COLO829 (cell line): Measurements from ENCODE around the gene MTM1.
A peak's percentile ranks its signal among the peaks of the same experiment; 100 is the strongest.

Experiments used
- DNase-seq: peaks from one replicate; pipeline ENCODE4 v3.0.0; 2012; ENCODE audit warnings: low spot score

Gene MTM1

DNA sequence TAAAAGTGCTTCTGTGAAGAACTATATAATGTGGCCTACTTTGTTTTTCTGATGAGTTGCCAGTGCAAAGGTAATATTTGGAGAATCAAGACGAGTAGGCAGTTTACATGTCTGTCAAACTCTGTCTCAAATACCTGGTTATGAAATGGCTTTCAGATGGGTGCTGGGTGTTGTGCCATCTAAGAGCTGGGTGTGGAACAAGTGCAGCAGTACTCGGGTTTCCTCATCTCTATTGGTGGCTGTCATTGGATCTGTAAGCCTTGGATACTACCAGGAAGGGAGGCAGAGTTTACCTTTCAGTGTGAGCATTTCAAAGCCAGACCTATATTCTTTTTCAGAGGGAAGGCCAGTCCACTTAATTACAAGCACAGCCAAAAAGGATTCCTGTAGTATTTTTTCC lies 37.2 kb downstream of the MTM1 start:
- DNase-seq: no peak

DNA sequence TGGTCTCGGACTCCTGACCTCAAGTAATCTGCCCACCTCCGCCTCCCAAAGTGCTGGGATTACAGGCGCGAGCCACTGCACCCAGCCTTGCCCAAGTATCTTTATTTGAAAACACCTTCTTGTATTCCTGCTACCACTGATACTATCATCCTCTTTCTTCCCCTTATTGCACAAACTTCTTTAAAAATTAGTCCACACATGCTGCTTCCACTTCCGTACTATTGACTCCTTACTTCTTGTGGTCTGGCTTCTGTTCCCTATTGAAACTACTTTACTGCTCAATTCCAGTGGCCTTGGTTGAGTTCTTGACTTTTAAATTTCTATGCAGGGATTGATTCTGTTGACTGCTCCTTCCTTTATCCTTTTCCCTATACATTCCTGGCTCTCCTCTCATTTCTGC lies 38.8 kb downstream of the MTM1 start:
- no peak for DNase-seq

DNA sequence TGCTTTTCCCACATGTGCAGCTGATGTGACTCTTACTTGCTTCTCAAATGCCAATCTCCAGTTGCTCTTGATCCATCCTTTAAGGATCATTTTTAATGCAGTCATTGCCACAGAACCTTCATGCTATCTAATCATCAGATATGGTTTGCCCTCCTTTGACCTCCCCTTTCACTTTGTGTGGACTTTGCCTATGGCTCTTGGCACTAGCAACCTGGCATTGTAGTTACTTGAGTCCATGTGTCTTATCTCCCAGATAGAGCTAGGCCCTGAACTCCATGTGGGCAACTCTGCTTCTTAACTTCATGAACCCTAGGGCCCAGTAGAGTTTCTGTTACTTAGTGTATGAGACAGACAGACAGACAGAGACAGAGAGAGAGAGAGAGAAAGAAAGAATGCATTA lies 41.6 kb downstream of the MTM1 start:
- DNase-seq: no peak

DNA sequence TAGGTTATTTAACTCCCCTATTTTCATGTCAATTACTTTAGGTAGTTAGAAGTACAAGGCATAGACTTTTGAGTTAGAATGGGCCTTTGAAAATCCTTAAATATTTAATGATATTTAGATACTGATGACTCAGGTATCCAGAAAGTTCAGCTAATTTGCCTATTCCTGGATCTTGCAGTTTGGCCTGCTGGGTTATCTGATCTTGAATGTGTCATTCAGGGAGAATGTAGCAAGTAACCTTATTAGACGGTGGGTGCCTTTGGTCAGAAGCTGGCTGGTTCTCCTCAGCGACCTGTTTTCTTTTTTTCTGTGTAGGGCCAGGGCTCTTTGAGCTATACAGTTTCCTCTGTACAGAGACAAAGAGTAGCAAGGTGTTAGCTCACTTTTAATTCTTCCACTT lies 42.0 kb downstream of the MTM1 start:
- no peak for DNase-seq

DNA sequence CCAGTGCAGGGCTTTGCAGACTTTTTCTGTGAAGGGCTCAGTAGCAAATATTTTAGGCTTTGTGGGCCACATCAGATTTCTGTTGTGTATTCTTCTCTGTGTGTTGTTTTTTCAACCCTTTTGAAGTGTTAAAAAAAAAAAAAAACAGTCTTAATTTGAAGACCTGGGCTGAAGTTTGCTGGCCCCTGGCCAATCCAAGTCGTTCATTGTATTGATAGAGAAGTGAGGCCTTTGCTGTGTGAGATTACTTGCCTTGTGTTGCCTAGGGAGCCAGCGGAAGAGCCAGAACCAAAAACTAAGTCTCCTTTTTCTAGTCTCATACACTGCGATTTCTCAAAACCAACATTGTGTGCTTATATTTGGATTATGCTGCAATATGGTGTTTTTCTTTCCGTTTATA lies 46.9 kb downstream of the MTM1 start:
- no peak for DNase-seq

DNA sequence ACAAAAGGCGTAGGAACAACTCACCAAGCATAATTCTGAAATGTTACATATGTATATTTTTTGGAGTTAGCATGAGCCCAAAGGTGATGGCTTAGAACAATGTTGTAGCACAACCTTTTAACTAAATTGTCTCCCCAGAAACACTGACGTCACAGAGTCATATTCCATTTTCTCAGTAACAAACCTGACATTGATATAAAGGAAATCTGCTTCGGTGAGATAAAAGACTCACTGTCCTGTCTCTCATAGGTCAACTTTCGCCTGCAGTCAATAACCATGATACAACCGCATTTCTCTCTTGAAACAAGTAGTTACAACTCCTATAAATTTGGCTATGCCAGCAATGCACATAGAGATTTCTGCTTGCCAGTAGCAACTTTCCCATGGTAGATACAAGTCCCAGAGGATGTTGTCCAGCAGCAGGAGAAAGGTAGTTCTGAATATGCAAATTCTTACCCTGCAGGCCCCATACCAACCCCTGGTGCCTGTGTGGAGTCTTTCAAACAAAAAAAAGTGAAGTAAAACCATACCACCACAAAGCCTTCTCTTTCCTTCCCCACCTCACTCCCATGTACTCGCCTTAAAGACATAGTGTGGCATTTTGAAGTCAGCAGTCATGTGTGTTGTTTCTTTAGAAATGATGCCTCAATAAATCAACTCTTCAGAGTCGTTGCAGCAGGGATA lies 47.9 kb downstream of the MTM1 start:
- DNase-seq: no peak

DNA sequence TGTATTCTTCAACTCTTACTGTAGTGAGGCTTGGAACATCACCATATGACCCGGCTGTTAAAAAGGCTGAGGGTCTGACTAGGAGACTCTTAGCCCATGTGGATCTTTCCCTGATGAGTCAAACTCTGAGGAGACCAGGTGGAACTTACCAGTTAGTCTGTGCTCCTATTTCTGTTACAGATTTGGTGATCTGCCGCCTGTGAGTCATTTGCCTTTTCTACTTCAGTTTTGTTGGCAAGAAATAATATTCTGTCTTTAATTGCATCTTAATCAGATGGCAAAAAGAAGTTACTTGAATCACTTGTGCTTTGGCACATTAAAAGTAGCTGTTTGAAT lies 48.4 kb downstream of the MTM1 start:
- DNase-seq: no peak

DNA sequence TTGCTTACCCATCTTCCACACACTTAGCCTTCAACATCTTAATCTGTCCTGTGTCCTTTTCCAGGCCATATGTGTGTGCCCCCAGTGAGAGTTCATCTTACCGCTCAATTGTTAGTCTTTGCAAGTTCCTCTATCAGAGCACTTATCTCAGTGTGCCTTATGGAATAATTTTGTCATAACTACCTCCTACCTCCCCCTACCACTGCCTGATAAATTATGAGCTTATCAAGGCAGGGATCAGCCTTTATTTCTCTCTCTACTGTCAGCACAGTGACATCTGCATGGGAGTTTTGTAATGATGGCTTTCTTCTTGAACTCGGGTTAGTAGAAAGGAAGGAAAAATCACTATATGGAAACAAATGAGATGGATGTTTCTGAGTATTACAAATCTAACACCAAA lies 53.2 kb downstream of the MTM1 start:
- no peak for DNase-seq

DNA sequence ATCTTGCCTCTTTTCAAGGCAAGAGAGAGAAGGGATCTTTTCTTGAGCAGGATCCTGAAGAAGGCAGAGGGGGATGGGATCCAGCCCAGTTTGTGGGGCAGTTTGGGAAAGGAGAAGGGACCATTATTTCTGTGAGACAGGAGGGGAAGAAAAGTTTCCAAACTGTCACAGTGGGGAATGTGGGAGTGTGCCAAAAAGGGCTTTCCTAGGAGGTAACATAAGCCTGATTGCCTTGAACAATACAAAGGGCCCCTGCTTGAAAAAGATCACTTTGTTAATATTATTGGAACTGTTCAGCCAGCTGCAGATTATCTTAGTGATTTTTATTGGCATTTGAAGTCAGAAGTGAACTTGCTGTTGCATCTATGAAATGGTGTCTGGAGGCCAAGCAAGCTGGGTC lies 55.2 kb downstream of the MTM1 start:
- no peak for DNase-seq

DNA sequence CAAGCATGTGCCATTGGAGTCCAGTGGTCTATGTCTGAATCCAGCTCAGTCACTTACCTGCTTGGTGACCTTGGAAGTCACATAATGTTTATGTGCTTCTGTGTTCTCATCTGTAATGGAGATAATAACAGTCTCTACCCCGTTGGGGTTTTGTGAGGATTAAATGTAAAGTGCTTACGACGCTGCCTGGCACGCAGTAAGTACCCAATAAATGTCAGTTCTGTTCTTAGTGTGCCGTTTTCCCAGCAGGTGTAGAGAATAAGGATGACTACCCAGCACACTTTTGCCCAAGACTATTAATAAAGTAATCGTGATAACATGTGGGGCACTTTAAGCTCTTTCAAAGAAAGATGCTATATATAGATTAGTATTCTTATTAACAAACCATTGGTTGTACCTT lies 56.7 kb downstream of the MTM1 start:
- DNase-seq: no peak

DNA sequence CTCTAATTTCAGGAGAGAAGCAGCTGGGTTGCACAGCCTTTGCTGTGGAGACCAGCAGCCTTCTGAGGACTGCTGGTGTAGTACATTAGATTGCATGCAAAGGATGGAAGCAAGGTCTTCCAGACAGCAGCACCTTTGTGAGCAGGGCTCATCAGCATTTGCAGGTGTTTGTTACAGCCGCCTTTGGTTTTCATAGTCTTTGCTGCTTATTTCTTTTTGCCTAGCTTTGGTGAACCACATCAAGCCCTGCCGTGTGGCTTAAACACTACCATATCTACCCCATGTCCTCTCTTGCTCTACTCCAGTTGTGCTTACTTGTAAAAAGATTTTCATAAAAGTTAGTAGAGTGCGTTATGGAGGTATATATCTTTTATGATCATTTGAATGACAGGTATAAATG lies 57.5 kb downstream of the MTM1 start:
- DNase-seq: no peak

DNA sequence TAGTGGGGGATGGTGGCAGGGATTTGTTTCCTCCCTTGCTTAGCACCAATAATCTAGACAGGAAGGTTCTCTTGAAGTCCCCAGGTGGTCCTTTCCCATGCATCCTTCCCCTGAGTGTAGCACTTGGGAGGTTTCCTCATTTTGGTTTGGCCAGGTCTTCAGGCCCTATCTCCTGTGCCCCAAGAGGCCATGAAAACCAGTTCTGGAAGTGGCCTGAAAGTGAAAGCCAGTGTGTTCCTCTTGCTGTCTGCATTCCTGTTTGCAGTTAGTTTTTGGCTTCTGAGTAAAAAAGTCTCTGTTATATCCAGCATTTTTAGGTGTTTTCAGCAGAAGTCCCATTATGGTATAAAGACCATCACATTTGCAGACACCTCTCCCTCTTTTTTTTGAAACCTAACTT lies 59.5 kb downstream of the MTM1 start:
- DNase-seq: no peak

DNA sequence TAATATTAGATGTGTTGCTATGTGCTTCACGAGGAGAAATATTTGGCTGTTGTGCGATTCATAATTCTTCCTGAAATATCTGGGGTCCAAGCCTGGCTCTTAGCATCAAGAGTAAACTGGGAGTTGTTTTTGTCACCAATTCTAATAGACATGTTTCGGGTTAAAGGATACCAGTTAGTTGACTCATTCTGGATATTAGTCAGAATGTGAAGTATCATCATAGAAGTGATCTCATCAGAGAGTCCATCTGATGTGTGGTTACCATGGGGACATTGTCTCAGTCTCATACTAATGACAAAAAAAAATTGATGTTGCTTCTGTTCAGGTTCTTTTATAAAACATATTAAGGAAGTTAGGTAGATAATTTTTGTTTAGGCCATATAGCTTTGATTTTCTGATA lies 67.5 kb downstream of the MTM1 start:
- peak; percentile 22 for DNase-seq

DNA sequence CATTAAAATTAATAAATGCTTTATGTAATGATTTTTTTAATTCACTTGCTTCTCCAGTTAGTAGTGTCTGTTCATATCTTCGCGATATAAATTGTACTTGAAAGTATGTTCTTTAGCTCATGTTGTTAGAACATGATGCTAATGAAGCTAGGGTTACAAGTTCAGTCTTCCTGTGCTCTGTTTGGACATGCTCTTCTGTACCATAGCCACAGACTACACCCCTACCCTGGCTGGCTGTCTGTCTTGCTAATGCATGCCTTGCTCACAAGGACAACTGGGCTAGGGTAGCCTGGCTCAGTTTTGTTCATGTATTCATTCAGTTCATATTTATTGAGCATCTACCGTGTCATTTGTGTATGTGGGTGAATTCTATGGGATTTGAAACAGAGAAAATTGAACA lies 74.0 kb downstream of the MTM1 start:
- no peak for DNase-seq

DNA sequence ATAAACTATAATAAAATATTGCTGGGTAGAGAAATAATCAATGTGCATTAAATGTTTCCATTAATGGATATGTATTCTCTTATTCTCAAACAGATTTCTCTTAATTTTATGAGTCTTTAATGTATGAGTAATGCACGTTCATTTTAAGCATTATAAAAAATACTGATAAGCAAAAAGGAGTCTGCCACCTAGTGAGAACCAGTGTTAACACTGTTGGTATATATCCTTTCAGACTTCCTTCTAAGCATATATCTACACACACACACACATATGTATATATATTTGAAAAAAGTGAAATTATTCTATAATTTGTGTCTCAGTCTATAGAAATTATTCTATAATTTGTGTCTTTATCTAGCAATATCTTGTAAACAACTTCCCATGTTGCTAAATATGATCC lies 74.8 kb downstream of the MTM1 start:
- DNase-seq: no peak

DNA sequence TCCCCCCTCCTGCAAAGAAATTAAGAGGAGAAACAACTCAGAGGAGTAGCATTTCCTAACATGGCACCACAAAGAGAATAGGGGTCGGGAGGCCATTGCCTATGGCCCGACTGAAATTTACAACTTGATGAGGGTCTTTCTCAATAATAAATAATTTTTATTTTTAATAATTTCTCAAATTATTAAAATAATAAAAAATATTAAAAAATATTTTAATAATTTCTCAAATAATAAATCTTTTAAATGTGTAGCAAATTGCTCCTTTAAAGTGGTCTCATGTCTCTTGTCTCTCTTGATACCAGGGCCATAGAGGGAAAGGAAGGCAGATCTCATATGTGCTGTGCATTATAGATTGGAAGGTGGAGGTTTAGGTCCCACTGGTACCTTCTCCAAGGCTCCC lies 75.5 kb downstream of the MTM1 start:
- no peak for DNase-seq

DNA sequence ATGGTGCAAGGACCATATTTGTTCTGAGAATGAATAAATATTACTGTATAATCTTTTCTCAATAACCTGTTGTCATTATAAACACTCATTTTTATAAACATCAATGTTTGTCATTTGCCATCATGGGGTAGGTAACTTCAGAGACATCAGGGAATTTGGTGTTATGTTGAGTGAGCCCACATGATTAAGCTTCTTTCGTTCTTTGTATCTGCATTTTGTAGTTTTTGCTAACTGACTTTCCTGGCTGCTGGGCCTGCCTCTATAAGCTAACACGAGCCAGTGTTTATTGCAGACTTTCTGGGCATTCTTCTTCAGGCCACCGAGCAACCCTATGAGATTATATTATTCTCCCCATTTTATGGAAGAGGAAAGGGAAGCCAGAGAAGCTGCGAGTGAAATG lies 76.0 kb downstream of the MTM1 start:
- no peak for DNase-seq

DNA sequence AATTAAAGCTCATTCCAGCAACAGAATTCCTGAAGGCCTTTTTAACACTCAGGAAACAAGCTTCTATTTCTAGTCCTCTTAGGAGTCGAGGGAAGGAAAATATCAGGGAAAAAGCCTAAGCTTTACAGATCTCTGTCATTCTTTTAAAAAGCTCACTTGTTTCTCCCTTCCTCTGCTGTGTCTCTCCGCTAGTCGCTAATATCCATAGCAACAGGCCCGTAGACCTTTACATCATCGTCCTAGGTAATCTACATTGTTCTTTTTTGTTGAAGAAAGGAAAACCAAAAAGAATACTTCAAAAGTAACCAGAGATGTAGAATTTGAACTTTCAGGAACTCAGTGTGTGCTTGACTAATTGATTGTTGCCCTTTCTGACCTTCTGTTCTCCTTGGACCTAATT lies 78.9 kb downstream of the MTM1 start:
- no peak for DNase-seq

DNA sequence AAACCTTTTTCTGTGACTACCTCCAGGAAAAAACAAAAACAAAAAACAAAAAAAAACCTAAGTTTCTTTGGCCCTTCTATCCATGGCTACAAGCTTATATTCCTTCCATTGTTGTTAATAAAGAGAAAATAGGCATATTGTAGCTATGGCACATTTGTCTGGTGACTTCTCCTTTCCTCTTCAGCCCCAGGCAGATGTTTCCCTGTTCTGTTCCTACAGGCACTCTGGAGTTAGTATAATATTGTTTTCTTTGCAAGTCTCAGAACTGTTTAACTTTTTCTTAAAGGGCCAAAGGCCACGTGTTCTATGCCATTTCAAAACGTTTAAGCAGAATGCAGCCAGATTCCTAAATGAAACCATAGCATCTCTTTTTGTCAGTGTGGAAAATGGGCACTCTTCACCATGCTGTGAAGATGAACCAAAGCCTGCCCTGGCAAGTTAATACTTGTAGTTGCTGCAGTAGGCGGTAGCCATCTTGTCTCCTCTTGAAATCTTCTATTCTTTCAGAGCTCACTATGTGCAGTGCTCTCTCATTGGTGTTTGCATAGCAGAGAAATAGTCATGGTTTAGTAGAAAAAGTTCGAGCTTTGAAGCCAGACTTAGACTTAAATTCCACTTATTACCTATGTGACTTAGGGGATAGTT lies 80.0 kb downstream of the MTM1 start:
- DNase-seq: no peak

DNA sequence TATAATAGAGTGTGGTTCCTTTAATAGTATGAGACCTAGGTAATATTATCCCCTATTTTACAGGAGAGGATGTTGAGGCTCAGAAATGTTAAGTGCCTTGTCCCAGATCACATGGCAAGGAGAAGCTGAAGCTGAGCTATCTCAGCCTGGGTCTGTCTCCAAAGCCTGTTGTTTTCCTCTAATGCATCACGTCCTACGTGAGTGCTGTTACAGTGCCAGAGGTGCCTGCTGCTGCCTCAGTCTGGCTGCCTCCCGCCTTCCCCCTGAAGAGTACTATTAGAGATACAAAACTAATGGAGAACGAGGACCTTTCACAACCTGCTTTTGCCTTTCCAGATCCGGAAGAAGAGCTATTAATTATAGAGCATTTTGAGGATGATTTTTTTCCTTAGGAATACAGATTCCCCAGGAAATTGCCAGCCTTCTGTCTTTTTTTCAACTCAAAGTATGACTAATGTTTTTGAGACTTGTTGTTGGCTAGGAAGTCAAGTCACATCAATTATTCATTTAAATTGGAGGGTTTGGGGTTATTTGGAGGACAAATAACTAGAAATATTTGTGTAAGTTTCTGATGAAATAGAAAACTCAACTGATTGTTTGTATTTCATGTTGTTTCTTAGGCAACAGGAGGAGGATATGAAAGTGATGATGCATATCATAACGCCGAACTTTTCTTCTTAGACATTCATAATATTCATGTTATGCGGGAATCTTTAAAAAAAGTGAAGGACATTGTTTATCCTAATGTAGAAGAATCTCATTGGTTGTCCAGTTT lies 80.9 kb downstream of the MTM1 start:
- peak; percentile 14 for DNase-seq

DNA sequence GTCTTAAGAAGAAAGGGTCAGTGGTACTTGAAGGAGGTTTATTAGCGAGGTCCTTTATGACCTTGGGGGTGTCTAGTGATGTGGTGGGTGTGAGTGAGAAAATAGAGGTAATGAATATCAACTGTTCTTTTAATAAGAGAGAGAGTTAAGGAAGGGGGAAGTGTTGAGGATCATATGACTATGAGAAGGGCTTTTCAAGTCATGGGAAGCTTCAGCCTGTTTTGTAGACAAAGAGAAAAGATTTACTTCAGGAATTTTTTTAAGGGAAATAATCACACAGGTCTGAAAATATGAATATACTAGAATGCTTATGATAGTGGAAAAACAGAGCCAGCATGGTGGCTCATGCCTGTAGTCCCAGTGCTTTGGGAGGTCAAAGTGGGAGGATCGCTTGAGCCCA lies 83.5 kb downstream of the MTM1 start:
- DNase-seq: no peak

DNA sequence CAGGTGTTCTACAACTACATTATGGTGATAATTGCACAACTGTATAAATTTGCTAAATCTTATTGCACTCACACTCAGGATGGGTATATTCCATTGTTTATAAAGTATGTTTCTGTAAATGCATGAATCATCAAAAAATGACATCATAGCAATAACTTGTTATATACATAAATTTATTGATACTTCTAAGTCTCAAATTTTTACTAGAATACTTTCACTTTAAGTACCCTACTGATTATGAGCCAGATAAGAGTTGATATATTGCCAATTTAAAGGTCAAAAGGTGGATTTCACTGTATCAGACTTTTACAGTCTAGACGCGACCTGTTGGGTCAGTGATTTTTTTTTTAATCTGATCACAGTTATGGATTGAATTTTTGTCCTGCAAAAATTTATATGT lies 87.4 kb downstream of the MTM1 start:
- DNase-seq: no peak

DNA sequence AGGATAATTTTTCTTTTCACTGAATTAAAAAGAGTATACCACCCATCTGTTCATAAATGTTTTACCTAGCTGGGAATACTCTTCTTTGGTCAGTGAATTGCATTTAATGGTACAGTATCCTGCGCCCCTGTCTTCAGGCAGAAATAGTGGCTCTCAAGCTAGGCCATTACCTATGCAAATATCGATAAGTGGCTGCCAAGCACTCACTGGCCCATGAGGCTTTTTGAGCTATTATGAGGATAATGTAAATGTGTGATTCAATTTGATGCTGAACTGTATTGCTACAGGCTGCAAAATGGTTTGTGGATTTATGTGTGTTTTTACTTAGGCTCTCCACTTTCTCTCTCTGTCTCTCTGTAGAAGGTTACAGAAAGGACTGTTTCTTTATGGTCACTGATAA lies 94.7 kb downstream of the MTM1 start:
- no peak for DNase-seq

DNA sequence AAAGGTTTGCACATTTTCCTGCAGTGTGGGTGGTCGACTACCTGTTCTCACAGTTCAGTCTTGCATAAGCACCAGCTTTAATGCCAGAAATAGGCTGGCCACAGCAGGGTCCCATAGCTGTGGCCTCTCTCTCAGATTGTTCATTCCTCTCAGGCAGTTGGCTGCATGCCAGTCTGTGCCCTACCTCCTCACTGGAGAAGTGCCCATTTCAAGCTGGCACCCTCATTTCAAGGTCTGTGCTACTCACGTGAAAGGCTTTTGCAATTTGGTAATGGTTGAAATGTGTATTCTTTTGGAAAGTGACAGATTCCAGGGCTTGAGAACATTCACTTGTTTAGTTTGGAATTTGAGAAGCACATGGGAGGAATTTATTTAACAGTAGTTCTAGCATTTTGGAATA lies 95.9 kb downstream of the MTM1 start:
- no peak for DNase-seq
